Left kidney (tissue), 8 donors: ENCODE measurements around the gene STARD13. TPM values are rescaled to one million over a fixed set of nuclear protein-coding genes. Genes with fewer than 3 reads are reported as not detected.

Experiments
- DNase-seq: peaks from one replicate; pipeline ENCODE4 v3.0.0-alpha.2; 2013
- long read RNA-seq, 8 donors: transcript quantifications; one replicate each; lab custom pipeline, GENCODE V29; 2026
- polyA plus RNA-seq: library from polyadenylated mRNA; unstranded; fragments of 120-200 nt; gene quantifications from one replicate; pipeline ENCODE4 v1.2.1, GENCODE V29; 2013; ENCODE audit not compliant: insufficient read length

The STARD13 gene, protein sequence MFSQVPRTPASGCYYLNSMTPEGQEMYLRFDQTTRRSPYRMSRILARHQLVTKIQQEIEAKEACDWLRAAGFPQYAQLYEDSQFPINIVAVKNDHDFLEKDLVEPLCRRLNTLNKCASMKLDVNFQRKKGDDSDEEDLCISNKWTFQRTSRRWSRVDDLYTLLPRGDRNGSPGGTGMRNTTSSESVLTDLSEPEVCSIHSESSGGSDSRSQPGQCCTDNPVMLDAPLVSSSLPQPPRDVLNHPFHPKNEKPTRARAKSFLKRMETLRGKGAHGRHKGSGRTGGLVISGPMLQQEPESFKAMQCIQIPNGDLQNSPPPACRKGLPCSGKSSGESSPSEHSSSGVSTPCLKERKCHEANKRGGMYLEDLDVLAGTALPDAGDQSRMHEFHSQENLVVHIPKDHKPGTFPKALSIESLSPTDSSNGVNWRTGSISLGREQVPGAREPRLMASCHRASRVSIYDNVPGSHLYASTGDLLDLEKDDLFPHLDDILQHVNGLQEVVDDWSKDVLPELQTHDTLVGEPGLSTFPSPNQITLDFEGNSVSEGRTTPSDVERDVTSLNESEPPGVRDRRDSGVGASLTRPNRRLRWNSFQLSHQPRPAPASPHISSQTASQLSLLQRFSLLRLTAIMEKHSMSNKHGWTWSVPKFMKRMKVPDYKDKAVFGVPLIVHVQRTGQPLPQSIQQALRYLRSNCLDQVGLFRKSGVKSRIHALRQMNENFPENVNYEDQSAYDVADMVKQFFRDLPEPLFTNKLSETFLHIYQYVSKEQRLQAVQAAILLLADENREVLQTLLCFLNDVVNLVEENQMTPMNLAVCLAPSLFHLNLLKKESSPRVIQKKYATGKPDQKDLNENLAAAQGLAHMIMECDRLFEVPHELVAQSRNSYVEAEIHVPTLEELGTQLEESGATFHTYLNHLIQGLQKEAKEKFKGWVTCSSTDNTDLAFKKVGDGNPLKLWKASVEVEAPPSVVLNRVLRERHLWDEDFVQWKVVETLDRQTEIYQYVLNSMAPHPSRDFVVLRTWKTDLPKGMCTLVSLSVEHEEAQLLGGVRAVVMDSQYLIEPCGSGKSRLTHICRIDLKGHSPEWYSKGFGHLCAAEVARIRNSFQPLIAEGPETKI
- 21.3 TPM for polyA plus RNA-seq
- long read RNA-seq, donor 1, full-length matches to known transcripts, result 1 of 1 reads
- long read RNA-seq, donor 1, partial matches to known transcripts, result 0 of 1 reads
- long read RNA-seq, donor 1, other reads (novel, unspliced or antisense), result 0 of 1 reads
- long read RNA-seq, donor 2, full-length matches to known transcripts, result 2 of 2 reads
- long read RNA-seq, donor 2, partial matches to known transcripts, result 0 of 2 reads
- long read RNA-seq, donor 2, other reads (novel, unspliced or antisense), result 0 of 2 reads
- long read RNA-seq, donor 3, full-length matches to known transcripts, result 1 of 1 reads
- long read RNA-seq, donor 3, partial matches to known transcripts, result 0 of 1 reads
- long read RNA-seq, donor 3, other reads (novel, unspliced or antisense), result 0 of 1 reads
- long read RNA-seq, donor 4, result 0 reads
- long read RNA-seq, donor 5, full-length matches to known transcripts, result 1 of 1 reads
- long read RNA-seq, donor 5, partial matches to known transcripts, result 0 of 1 reads
- long read RNA-seq, donor 5, other reads (novel, unspliced or antisense), result 0 of 1 reads
- long read RNA-seq, donor 6, result 0 reads
- long read RNA-seq, donor 7, full-length matches to known transcripts, result 1 of 6 reads
- long read RNA-seq, donor 7, partial matches to known transcripts, result 5 of 6 reads
- long read RNA-seq, donor 7, other reads (novel, unspliced or antisense), result 0 of 6 reads
- long read RNA-seq, donor 8, result 0 reads

DNA sequence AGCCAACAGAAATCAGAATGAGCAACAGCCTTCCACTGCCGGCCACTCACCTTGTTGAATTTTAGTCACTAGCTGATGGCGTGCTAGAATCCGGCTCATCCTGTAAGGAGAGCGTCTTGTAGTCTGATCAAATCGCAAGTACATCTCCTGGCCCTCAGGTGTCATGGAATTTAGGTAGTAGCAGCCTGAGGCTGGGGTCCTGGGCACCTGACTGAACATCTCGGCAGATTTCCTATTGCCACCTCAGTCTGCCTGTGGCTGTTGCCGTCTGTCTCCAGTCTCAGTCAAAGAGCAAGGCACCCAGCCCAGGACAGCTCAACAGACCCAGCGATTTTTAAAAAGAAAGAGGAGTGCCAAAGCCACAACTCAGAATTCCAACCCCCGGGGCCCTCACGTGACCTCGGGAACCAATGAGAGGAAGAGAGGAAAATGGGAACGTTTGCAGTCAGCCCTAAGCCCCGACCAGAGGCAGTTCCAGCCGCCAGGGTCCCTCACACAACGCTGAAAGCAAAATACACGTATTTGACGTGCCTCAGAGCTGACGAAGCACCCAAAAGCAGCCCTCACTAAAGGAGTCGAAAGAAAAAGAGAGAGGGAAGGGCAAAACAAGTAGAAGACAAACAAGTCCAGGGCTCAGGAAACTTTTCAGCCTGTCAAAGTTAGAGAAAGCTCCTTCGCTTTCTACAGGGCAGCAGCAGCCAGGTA, at the start of gene STARD13:
Gene STARD13, minus strand, starts transcription at position 336 of the 705 bp plus-strand sequence. Its CDS starts 117 bp downstream, at position 219.
- peak; percentile 95 for DNase-seq

GRCh38 chr13:33334831-33335230, 49.3 kb upstream of the STARD13 start:
- no peak for DNase-seq

DNA sequence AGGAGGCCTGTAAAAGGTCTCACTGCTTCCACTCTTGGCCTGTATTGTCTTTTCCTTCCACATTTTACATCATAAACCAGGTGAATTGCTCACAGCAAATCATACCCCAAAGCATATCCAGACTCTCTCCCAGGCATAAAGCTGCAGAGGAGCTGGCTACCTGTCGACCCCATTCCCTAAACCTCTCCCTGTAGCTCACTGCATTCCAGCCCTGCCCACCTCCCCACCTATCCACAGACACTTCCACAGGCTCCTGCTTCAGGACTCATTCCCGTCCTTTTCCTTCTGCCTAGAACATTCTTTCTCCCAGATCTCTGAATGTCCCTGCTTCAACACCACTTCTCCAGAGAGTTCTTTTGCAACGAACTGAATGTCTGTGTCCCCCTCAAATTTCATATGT, 46.4 kb upstream of the STARD13 start:
- no peak for DNase-seq

DNA sequence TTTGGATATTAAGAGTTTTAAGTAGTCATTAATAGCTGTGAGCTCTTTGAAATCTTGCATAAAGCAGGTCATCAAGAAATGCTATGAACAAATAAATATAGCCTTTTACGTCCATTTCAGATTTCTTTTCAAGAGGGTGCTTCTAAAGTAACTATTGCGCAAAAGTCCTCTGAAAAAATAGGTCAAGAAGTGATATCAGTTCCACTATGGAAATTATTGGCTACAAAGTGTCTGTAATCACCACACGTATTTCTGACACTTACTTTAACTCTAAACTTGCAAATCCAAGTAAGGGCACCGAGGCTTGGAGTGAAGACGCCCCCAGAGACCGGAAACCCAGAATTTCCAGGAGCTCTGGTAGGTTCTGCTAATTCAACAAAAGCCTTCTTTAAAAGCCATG, 44.9 kb upstream of the STARD13 start:
- no peak for DNase-seq

GRCh38 chr13:33328701-33329100, 43.1 kb upstream of the STARD13 start:
- no peak for DNase-seq

DNA sequence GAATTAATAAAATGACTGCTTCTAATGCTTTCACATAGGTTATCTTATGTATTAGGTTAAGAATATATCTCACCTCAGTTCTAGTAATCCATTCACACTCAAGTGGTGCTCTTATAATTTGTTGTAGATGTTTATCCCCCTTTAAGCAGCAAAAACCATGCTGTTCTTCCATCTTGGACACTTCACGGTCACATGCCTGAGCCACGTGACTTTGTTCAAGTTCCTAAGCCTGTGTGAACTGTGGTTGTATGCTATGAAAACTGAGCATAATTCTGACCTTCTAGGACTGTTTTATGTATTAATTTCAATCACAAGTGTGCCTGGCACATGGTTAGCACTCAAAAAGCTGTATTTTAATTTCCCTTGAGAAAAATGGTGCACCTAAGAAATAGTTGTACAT, 41.2 kb upstream of the STARD13 start:
- DNase-seq, result no peak

- no peak for DNase-seq
These were observed 40.7 kb upstream of the STARD13 start for GRCh38 chr13:33326246-33326645.

- DNase-seq, result no peak
These were observed 38.4 kb upstream of the STARD13 start for GRCh38 chr13:33323801-33324510.

- DNase-seq, result no peak
These were observed 37.6 kb upstream of the STARD13 start for GRCh38 chr13:33322965-33323668.

DNA sequence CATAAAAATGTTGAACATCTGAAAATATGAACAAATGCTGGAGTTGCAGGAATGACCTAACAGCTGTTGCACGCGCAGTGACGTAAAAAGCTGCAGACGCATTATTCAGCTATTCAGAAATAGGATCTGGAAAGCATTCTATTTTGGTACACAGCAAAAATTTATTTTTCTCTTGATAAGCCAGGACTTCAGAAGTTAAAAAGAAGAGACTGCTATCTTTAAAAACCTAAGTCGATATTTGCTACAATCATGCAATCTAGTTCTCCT, 36.9 kb upstream of the STARD13 start:
- no peak for DNase-seq

- DNase-seq, result no peak
These were observed 36.4 kb upstream of the STARD13 start for GRCh38 chr13:33321686-33322542.

DNA sequence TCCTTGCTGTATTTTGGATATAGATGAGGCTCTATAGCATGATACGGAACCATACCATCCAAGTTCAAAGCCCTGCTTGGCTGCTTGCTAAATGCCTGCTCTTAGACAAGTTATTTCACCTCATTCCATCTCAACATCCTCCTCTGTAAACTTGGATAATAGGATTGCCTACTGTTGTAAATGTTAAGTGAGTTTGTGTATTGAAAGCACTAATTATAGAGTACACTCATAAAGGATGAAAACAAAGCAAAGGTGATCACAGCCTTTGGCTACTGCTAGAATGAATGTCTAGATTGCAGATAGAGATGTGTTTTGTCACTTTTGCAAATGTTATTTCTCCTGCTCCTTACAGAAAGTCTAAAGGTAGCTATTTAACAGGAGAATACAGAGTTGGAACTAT, 34.3 kb upstream of the STARD13 start:
- no peak for DNase-seq

GRCh38 chr13:33318744-33319143, 33.2 kb upstream of the STARD13 start:
- DNase-seq, result no peak

DNA sequence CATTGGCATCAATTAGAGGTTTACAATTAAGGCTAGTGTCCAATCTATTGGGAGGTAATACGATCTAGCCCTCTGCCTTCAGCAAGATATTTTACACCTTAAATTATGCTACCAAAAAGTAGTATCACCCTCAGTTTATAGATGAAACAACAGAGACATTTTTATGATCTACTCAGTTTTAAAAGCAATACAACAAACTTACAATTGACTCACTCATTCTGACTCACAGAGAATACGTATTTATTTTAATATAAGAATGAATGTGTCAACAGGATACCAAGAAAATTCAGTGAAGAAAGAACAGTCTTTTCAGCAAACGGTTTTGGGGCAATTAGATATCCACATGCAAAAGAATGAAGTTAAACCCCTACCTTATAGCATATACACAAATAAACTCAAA, 32.5 kb upstream of the STARD13 start:
- no peak for DNase-seq

- no peak for DNase-seq
These were observed 31.3 kb upstream of the STARD13 start for GRCh38 chr13:33316890-33317289.

DNA sequence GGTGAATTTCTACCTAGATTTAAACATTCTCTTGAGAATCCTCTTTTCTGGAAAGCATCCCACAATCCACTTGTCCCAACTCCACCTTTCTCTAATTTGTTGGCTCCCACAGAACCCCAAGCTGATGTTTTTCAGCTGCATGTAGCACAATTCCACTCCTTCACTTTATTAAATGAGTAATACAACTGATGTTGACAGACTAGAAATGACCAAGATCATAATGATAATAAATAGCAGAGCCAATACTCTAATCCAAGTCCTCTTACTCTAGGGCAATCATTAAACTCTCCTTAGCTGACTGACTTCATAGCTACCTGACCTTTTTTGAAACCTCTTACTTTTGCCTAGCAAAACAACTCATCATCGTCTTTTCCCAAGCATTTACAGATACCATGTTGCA, 27.9 kb upstream of the STARD13 start:
- no peak for DNase-seq

- DNase-seq, result no peak
These were observed 27.3 kb upstream of the STARD13 start for GRCh38 chr13:33312861-33313212.

DNA sequence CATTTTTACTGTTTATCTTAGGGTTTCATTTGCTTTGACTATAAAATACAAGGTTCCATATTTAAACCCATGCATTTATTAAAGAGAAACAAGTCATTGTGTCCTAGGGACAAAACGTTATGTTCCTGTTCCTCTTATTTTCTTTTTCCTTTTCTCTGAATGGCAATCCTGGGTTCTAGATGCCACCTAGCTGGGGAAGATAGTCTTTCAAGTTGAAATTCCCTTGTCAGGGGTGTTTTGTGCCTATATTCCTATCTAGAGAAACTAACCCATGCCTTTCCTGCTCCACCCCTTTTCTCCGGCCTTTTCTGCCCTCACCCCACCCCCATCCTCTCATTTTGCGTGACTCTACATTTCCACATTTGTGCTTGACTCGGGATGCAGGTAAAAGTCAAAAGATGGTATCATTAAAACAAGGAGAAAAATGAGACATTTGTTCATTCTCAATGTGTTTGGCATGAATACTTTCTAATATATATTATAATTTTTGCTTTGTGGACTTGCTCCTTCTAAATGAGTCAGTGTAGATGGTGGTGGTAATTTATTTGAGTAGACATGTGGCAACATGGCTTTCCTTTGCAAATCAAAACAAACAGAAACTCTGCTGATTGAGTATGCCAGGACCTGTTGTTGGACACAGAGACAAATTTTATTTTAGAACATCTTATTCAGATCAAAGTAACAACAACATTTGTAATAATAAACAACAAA, 26.8 kb upstream of the STARD13 start:
- no peak for DNase-seq
